Effector CD8-positive, alpha-beta T cell (primary cell): ENCODE results near the gene IGF2BP2.
"Not testable (repeated sequence)": the region's sequence is repeated elsewhere in the genome, so short reads cannot be mapped to it uniquely, and the experiment has no call there.

Experiments used
- DNase-seq: peaks from one replicate; lab custom pipeline; 2025; lab: John Stamatoyannopoulos, UW

IGF2BP2 gene

GRCh38 chr3:185639632-185640206 is 185.1 kb downstream of the IGF2BP2 start:
- no peak for DNase-seq

DNA sequence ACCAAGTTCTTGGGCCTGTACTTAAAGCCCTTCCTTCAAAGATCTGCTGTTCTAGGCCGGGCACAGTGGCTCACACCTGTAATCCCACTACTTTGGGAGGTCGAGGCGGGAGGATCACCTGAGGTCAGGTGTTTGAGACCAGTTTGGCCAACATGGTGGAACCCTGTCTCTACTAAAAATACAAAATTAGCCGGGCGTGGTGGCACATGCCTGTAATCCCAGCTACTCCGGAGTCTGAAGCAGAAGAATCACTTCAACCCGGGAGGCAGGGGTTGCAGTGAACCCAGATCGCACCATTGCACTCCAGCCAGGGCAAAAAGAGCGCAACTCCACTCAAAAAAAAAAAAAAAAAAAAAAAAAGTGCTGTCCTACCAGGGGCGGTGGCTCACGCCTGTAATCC is 186.2 kb downstream of the IGF2BP2 start:
- not testable (repeated sequence) for DNase-seq

GRCh38 chr3:185637388-185637787 is 187.5 kb downstream of the IGF2BP2 start:
- DNase-seq: no peak

DNA sequence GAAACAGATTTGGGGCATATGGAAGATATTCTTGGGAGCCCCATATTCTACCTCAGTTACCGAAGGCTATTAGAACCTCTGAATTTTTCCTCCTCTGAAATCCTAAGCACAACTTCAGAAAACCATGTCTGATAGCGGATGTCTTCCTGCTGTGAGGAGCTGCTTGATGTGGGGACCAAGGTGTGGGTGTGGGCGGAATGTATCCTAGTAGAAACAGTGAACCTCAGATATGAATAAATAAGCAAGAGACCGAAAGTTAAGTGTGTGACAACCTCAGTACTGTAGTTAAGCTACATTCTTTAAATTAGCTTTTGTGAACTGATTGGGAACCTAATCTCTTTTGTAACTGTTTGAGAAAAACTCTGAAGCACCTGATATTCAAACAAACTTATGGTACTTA is 191.8 kb downstream of the IGF2BP2 start:
- DNase-seq: no peak

DNA sequence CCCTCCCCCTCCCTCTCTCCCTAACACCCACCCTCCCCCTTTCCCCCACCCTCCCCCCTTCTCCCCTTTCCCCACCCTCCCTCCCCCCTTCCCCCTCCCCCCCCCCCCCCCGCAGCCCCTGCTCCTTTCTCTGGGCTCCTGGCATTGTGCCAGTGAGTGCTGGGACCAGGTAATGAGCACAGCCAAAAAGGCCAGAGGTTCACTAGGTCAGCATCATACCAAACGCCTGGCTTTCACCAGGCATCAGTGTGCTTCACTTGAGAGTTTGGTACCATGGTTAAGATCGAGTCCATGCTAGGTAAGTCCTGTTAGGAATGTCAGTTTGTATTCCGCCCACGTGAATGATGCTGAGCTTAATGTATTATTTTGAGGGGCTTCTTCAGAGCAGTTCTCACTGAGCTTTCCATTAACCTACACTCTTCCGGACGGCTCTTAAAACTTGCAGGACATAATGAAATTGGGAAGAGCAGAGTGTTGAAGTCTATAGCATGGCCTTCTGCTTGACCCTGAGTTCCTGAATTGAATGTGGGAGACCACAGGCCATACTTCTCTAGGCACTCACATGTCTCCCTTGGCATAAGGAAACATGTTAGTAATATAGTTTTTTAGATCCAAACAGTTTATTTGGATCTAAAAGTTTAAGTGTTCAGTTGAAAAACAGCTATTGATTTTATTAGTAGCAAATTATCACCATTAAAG is 193.2 kb downstream of the IGF2BP2 start:
- no peak for DNase-seq

DNA sequence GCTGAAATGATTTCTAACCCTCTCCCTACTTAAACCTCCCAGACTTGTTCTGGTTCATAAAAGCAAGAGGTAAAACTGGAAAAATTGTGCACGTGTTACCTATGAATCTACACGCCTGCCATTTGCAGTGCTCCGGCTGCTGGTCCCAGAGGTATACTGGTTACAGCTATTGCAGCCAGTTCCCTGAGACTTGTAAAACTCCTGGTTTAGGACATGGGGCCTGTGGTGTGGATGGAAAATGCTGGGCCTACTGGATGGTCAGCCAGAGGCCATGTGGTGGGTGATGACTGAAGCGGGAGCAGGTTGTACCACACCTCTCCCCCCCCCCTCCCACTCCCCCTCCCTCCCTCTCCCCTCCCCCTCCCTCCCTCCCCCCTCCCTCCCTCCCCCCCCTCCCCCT is 193.7 kb downstream of the IGF2BP2 start:
- DNase-seq: no peak

DNA sequence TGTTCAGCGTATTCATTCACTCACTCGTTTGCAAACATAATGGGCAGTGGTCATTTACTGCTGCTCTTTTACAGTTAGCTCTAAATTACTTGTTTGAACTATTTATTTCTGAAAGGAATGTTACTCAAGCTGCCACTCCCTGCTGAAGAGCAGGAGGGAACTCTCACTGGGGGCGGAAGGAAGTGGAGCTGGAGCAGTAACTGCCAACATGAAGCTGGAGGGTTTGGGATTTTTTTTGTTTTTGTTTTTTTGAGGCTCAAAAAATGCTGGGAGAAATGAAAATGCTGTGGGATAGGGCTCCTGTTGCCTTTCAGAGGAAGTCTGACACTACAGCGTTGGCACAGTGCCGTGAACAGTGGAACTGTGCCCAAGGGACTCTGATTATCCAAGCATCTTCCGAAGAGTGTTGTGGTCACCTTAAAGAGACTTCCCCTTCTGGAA is 194.6 kb downstream of the IGF2BP2 start:
- DNase-seq: no peak

DNA sequence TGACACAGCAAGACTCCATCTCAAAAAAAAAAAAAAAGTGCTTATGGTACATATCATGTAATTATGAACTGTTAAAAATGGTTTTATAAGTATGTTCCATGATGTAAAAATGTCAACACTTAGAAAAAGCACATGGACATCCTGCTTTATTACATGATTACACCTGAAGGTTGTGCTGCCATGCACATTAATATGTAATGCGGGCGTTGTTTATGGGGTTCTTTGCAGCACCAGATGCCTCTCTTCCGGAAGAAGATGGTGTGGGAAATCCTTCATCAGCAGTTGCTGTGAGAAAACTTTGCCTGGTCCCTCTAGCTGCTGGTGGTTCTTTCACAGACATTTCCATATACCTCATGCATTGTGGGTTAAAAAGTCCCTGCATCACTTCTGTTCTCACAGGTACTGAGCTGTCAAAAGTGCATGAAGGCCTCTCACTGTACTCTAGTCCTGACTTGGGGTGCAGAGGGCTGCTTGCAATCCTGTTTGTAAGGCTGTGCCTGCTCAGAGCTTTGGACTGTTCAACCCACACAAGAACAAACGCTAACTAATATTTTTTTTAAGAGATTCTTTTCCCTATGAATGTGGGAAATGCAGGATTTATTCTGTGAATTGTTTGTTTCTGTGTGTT is 195.2 kb downstream of the IGF2BP2 start:
- DNase-seq: no peak

GRCh38 chr3:185625784-185626183 is 199.1 kb downstream of the IGF2BP2 start:
- DNase-seq: no peak

DNA sequence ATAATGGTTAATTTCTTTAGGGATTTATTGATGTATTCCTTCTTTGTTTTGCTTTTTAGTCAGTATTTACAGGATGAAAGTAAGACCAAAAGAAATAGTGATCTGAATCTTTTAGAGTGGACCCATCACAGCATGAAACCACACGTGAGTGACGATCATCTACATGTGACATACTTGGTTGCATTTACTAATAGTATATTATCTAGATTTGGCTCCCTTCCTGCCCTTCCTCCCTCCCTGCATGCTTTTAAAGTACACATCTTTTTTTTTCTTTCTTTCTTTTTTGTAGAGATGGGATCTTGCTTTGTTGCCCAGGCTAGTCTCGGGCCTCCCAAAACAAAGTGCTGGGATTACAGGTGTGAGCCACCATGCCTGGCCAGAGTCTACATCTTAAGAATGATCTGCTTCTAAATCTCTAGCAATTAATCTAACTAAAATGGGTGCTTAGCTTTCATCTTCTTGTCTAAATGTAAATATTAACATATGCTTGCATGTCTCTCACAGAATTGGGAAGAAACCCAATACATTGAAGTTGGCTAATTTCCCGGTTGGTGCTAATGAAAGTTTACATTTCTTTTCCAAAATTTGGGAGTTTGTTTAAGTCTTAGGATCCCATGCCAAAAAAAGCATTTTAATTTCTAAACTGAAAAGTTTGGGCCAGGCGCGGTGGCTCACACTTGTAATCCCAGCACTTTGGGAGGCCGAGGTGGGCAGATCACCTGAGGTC is 200.7 kb downstream of the IGF2BP2 start:
- DNase-seq: no peak

DNA sequence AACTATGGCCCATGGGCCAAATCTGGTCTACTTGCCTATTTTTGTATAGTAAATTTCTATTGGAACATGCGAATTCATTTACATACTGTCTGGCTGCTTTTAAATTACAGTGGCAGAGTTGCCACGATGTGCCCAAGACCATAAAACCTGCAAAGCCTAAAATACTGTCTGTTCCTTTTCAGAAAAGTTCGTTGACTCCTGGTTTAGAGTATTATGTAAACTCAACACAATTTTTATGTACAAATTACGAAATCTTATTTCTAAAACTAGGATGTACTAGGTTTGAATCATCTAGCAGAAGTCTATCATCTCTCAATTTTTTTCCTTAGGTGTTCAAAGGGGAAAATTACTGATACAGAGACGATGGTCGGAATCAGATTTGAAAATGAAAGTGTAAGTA is 211.8 kb downstream of the IGF2BP2 start:
- DNase-seq: no peak

DNA sequence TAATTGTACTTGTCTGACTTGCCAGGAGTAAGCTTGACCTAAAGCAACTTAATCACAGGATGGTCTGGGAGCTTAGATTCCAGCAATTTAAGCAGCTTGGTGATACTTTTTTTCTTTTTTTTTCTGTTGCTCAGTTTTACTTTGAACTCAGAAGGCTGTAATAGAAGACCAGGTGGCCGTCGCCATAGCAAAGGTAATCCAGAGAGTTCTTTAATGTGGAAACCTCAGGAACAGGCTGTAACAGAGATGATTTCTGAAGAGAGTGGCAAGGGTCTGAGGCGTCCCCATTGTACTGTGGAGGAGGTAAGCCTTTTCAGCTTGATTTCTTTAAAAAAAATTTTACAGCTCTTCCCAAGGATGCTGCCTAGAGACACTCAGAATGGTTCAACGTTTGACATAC is 218.6 kb downstream of the IGF2BP2 start:
- DNase-seq: no peak

GRCh38 chr3:185605566-185605965 is 219.3 kb downstream of the IGF2BP2 start:
- DNase-seq: no peak

- no peak for DNase-seq
Observed at GRCh38 chr3:185595526-185595925, 229.3 kb downstream of the IGF2BP2 start.

GRCh38 chr3:185594073-185594472 is 230.8 kb downstream of the IGF2BP2 start:
- no peak for DNase-seq
